Heart right ventricle (tissue), 16 donors: ENCODE measurements around the gene NGDN. TPM values are rescaled to one million over a fixed set of nuclear protein-coding genes. Genes with fewer than 3 reads are reported as not detected.

Experiments used
- ATAC-seq, 8 donors: fragments of 200-7000 bp; cut with Tn5 transposase; one replicate each; pipeline ENCODE4 v1.9.1; 2020; ENCODE audit warnings: mild to moderate bottlenecking in 8 of 8, moderate library complexity in 8 of 8, moderate number of reproducible peaks in 1 of 8
- DNase-seq, 2 donors: peaks; one replicate each; pipeline ENCODE4 v3.0.0-alpha.2; 2020
- H3K27ac ChIP-seq, 10 donors: fragments of 200-600 bp; sonication (generic) in 2 of 10; one replicate each; pipeline versions ENCODE4 v1.5.0 to v1.8.0; 2020 to 2022; ENCODE audit warnings: mild to moderate bottlenecking in 3 of 10
- H3K27me3 ChIP-seq, 7 donors: fragments of 200-600 bp; one replicate each; pipeline ENCODE4 v1.8.0; 2021 to 2022; ENCODE audit warnings: mild to moderate bottlenecking in 2 of 7
- H3K36me3 ChIP-seq, 9 donors: fragments of 200-600 bp; sonication (generic) in 1 of 9; one replicate each; pipeline versions ENCODE4 v1.5.0 to v1.8.0; 2020 to 2022; ENCODE audit warnings: mild to moderate bottlenecking in 2 of 9
- H3K4me1 ChIP-seq, 9 donors: fragments of 200-600 bp; sonication (generic) in 1 of 9; one replicate each; pipeline versions ENCODE4 v1.5.0 to v1.8.0; 2020 to 2022; ENCODE audit warnings: mild to moderate bottlenecking in 4 of 9
- H3K4me3 ChIP-seq, 10 donors: fragments of 200-600 bp; sonication (generic) in 2 of 10; one replicate each; pipeline versions ENCODE4 v1.5.0 to v1.8.0; 2020 to 2022; ENCODE audit warnings: mild to moderate bottlenecking in 7 of 10, moderate library complexity in 2 of 10
- H3K9me3 ChIP-seq, 11 donors: fragments of 200-600 bp in 10 of 11; sonication (generic) in 2 of 11; one replicate each; pipeline versions ENCODE4 v1.5.0 to v1.8.0; 2013 to 2022; ENCODE audit warnings: mild to moderate bottlenecking in 2 of 11, control low read depth in 1 of 11, moderate library complexity in 1 of 11
- CTCF ChIP-seq, 9 donors: fragments of 200-600 bp; sonication (generic) in 2 of 9; IDR thresholded peaks; one replicate each; pipeline versions ENCODE4 v1.5.0 to v1.8.0; 2021 to 2022; ENCODE audit warnings: antibody characterized with exemption in 9 of 9, mild to moderate bottlenecking in 5 of 9, moderate library complexity in 1 of 9
- WGBS, 2 donors: extraction: QIAGEN DNeasy Blood & Tissue Kit; methylation state at CpG; one replicate each; pipeline ENCODE4 v1.1.7; 2013; ENCODE audit warnings: inconsistent platforms in 1 of 2; 5-methylcytosine and 5-hydroxymethylcytosine counted together
- intact Hi-C, 10 donors: fragments of 100-400 bp; cut with DNase I; formaldehyde crosslinking; loops; one replicate each; pipeline versions ENCODE4 v1.11.1 to v1.14.2; 2022
- polyA plus RNA-seq, 2 donors: library from polyadenylated mRNA; stranded (reverse); fragments of 200-250 nt; gene quantifications; one replicate each; pipeline ENCODE4 v1.2.3, GENCODE V29; 2013
- total RNA-seq, 10 donors: library from RNA; stranded (reverse); fragmentation: NEBNext Ultra II Directional in 3 of 10; extraction: Animal tissue kit (Norgen Biotek cat#: 25700) in 3 of 10; gene quantifications; one replicate each; pipeline versions ENCODE4 v1.2.1 to v1.2.4, GENCODE V29; 2021 to 2023
- donor health status: Arrhythmogenic right ventricular cardiomyopathy.
- donor health status: ischemic (EF 13 %, LVEDD 7.1; RV severe dilation, severe dysfunction).
- donor health status: healthy with polysubstance abuse.
- donor health status: DM: no; HTN: yes; CAD: no.
- donor health status: DM: no; HTN: no; CAD: no.
- donor health status: ischemic (EF 25% LVEDD 6.9; RV normal size, moderate dysfunction).
- donor health status: ischemic (EF 25% LVEDD 5.7; RV mildly dilated, moderate dysfunction).
- donor health status: healthy.
- donor health status: DM: yes; HTN: yes; CAD: no.
- donor health status: Ischemic cardiomyopathy.
- donor health status: ischemic (EF 35%, LVEDD 5.7; RV mildly dilated, moderate dysfunction).
- donor health status: nonischemic (EF 11% LVEDD 7.7; RV severe dilation, severe dysfunction).
- donor health status: DM: yes; HTN: yes; CAD: no.
- donor health status: PGD.
- donor health status: ischemic (EF 29% LVEDD 5.4; RV normal size, mild dysfunction).
- donor health status: nonischemic (EF 23%, LVEDD 6.1; RV moderate dilation, normal function).

The NGDN gene
- total and polyA plus RNA-seq, 12 donors, result 14.4 to 40.5 (median 17.9) TPM

GRCh38 chr14:23439107-23439835 lies 30.2 kb upstream of the NGDN start:
- peaks cover 0 to 64% (median 31%) of the 10 kb centered on the region in 9 donors for H3K4me1 ChIP-seq
- TF ChIP-seq CTCF (IDR thresholded peaks at IDR 0.05), result no peak
- ATAC-seq, result no peak
- no peak for DNase-seq
- intact Hi-C loops, result no loop called here
- H3K36me3 ChIP-seq, result peaks cover 0 to 6% (median 0%) of the 10 kb centered on the region in 9 donors
- 58 to 75% methylated on average over 6 of the region's 6 CpGs for WGBS, 2 donors
- peak overlapping the region in 1 of 10 donors; percentile 26 for H3K4me3 ChIP-seq
- no peaks in the 10 kb centered on the region for H3K27me3 ChIP-seq
- H3K27ac ChIP-seq, result peak overlapping the region in 7 of 10 donors; percentile 81 to 96 (median 93)
- H3K9me3 ChIP-seq, result no peaks in the 10 kb centered on the region

GRCh38 chr14:23441076-23441475 lies 28.4 kb upstream of the NGDN start:
- Histone ChIP-seq H3K9me3 (no peaks in the 10 kb centered on the region), H3K27ac (peak overlapping the region in 6 of 10 donors; percentile 81 to 96 (median 90)), H3K4me3 (no peak overlapping the region), H3K4me1 (peaks cover 0 to 76% (median 31%) of the 10 kb centered on the region in 9 donors), H3K27me3 (no peaks in the 10 kb centered on the region), H3K36me3 (no peaks in the 10 kb centered on the region)
- no peak for ATAC-seq
- WGBS, 2 donors, result 0 to 7% methylated on average over 1 of the region's 1 CpG
- no peak for TF ChIP-seq CTCF (IDR thresholded peaks at IDR 0.05)
- DNase-seq, result peak in 1 of 2 donors; percentile 4
- intact Hi-C loops, result loop anchor here in 1 of 10 donors (10.0 kb wide), 1 partner anchor 46 kb away; no protein-coding TSS in a partner anchor

GRCh38 chr14:23442721-23443356 lies 26.7 kb upstream of the NGDN start:
- Histone ChIP-seq H3K36me3 (no peaks in the 10 kb centered on the region), H3K4me1 (peaks cover 0 to 64% (median 31%) of the 10 kb centered on the region in 9 donors), H3K27ac (peak overlapping the region in 7 of 10 donors; percentile 81 to 96 (median 93)), H3K9me3 (no peaks in the 10 kb centered on the region), H3K4me3 (peak overlapping the region in 7 of 10 donors; percentile 16 to 46 (median 34)), H3K27me3 (no peaks in the 10 kb centered on the region)
- intact Hi-C loops, result loop anchor here in 3 of 10 donors (2.0 to 10.0 kb wide), 2 partner anchors 34 to 48 kb away; partner anchors contain the start of gene MYH6 (in 2 of the 3)
- TF ChIP-seq CTCF (IDR thresholded peaks at IDR 0.05), result no peak
- DNase-seq (peak; percentile 64 to 73), ATAC-seq (peak; percentile 46 to 75 (median 66))
- WGBS, 2 donors, result 40 to 48% methylated on average over 9 of the region's 9 CpGs

GRCh38 chr14:23443411-23443812 lies 26.1 kb upstream of the NGDN start:
- intact Hi-C loops, result loop anchor here in 3 of 10 donors (2.0 to 10.0 kb wide), 2 partner anchors 35 to 49 kb away; partner anchors contain the start of gene MYH6 (in 2 of the 3)
- no peaks in the 10 kb centered on the region for H3K36me3 ChIP-seq
- no peaks in the 10 kb centered on the region for H3K9me3 ChIP-seq
- H3K4me3 ChIP-seq, result peak overlapping the region in 7 of 10 donors; percentile 12 to 46 (median 36)
- ATAC-seq, result peak; percentile 66 to 80 (median 75)
- DNase-seq, result peak in 1 of 2 donors; percentile 74
- no peak for TF ChIP-seq CTCF (IDR thresholded peaks at IDR 0.05)
- no peaks in the 10 kb centered on the region for H3K27me3 ChIP-seq
- whole genome bisulfite sequencing, 2 donors, result 37 to 48% methylated on average over 11 of the region's 11 CpGs
- H3K4me1 ChIP-seq, result peaks cover 0 to 63% (median 31%) of the 10 kb centered on the region in 9 donors
- peak overlapping the region in 7 of 10 donors; percentile 81 to 96 (median 93) for H3K27ac ChIP-seq
